ENCODE measurements around the gene PUM2. TPM values are rescaled to one million over a fixed set of nuclear protein-coding genes. Genes with fewer than 3 reads are reported as not detected.

PUM2 gene
- total and polyA plus RNA-seq, 2 of the 8 experiments (the other 6 are each of a cell fraction or from before 2014, with no cell fraction given) = 46.6 to 114 TPM

DNA sequence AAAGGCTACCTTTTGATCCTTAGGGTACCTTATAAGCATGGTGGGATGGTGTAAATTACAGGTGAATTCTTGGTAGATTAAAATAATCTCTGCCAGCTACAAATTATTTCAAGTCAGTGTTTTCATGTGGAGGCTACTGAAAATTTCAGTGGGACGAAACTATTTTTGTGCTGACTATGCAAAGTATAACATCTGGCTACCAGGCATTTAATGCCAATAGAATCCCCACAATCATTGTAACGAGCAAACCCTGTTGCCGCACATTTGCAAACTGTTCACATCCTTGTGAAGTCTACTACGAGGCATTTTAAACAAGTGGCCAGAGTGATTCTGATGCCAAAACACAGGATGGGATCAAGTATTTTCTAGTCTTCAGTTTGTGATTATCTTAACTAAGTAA is 77.6 kb downstream of the PUM2 start:
- TF ChIP-seq MAFK (IDR thresholded peaks at IDR 0.05; ENCODE audit: low read depth, low read length) = 0 out of 2 replicates have a peak, but pooled peaks have one; percentile 62
- no peak for TF ChIP-seq POU5F1 (IDR thresholded peaks at IDR 0.05; ENCODE audit: low read depth, low read length)

More for the DNA sequence above, 77.6 kb downstream of the PUM2 start:
- Histone ChIP-seq H3K27ac (ENCODE audit: low read depth, low read length) (no peak overlapping the region), H2AFZ (ENCODE audit: low read length) (no peak overlapping the region), H2BK120ac (replicated peaks; ENCODE audit: low read depth, low read length) (no peak overlapping the region), H3K14ac (ENCODE audit: insufficient read length) (no peak overlapping the region), H4K91ac (replicated peaks; ENCODE audit: insufficient read length, low read length) (no peak overlapping the region), H3K4me1 (replicated peaks in 1 of 4; ENCODE audit: control insufficient read depth in 3 of 4, insufficient read depth in 4 of 4, low read length in 3 of 4) (no peaks in the 10 kb centered on the region), H3K23me2 (ENCODE audit: low read depth, low read length) (no peaks in the 10 kb centered on the region), H4K20me1 (replicated peaks in 1 of 2; ENCODE audit: control insufficient read depth in 1 of 2, insufficient read depth in 2 of 2, low read length in 2 of 2) (peaks cover 0 to 3% of the 10 kb centered on the region in 2 experiments), H3K27me3 (replicated peaks in 1 of 4; ENCODE audit: control insufficient read depth in 3 of 4, extremely low read depth in 1 of 4, insufficient read depth in 3 of 4, low read length in 3 of 4) (no peaks in the 10 kb centered on the region), H4K8ac (ENCODE audit: extremely low read depth, insufficient read depth, low read length) (no peak overlapping the region), H3K18ac (ENCODE audit: extremely low read depth, low read length) (no peak overlapping the region), H3K36me3 (ENCODE audit: control insufficient read depth in 2 of 4, insufficient read depth in 4 of 4, low read length in 3 of 4) (peaks cover 0 to 22% (median 2%) of the 10 kb centered on the region in 4 experiments; a peak in 3 of 8 replicates), H3K56ac (replicated peaks; ENCODE audit: insufficient read length, low read depth, low read length) (no peak overlapping the region), H2AK5ac (ENCODE audit: low read depth, low read length) (no peak overlapping the region), H3K4ac (replicated peaks; ENCODE audit: insufficient read length, low read depth, low read length) (no peak overlapping the region), H2BK5ac (ENCODE audit: low read depth, low read length) (no peak overlapping the region), H3K4me2 (ENCODE audit: insufficient read depth in 1 of 2, low read depth in 2 of 2, low read length in 2 of 2) (no peak overlapping the region), H3K9ac (replicated peaks in 1 of 4; ENCODE audit: extremely low read depth in 1 of 4, low read depth in 3 of 4, low read length in 3 of 4) (no peak overlapping the region), H3K4me3 (ENCODE audit: extremely low read depth in 1 of 4, insufficient read depth in 2 of 4, low read depth in 3 of 4, low read length in 4 of 4) (no peak overlapping the region), H3K79me1 (ENCODE audit: low read depth, low read length) (no peaks in the 10 kb centered on the region), H2BK15ac (ENCODE audit: low read length) (no peak overlapping the region), H3K9me3 (ENCODE audit: insufficient read depth in 2 of 2, low read depth in 1 of 2, low read length in 1 of 2) (no peaks in the 10 kb centered on the region), H2BK12ac (ENCODE audit: low read depth, low read length) (no peak overlapping the region), H3K23ac (ENCODE audit: insufficient read length) (no peak overlapping the region), H3K79me2 (ENCODE audit: control insufficient read depth in 1 of 2, insufficient read depth in 2 of 2, low read length in 2 of 2) (no peaks in the 10 kb centered on the region; a peak in 1 of 4 replicates), H4K5ac (ENCODE audit: insufficient read length, low read depth, low read length) (no peak overlapping the region), H2BK20ac (ENCODE audit: low read length) (no peak overlapping the region)
- WGBS, 2 experiments (ENCODE audit: extremely low coverage in 1 of 2, insufficient coverage in 1 of 2, insufficient read length in 1 of 2, insufficient replicate concordance in 2 of 2, low coverage in 1 of 2, low lambda C conversion rate in 2 of 2, missing lambda C conversion rate in 1 of 2) = 96% methylated on average over 4 of the region's 4 CpGs; no CpG with 5 or more reads in 1 of the 2 experiments
- POLR2A ChIA-PET (ENCODE audit: partially characterized antibody) = no interaction called here
- CTCF ChIA-PET (ENCODE audit: partially characterized antibody) = no interaction called here
- DNase-seq (ENCODE audit: low read depth in 1 of 2, low spot score in 2 of 2) (no peak), FAIRE-seq (no peak)

All from H1 (cell line).